GM12874 (cell line): ENCODE measurements around the gene ADCY9.

Source experiments
- TF ChIP-seq, protein P1 (sequence below): IDR thresholded peaks from 2 replicates; pipeline ENCODE4 v1.5.1; 2011; ENCODE audit warnings: low read depth, mild to moderate bottlenecking, control low read depth, low read length, moderate library complexity; ENCODE audit not compliant: insufficient read depth

ADCY9 gene

GRCh38 chr16:4097826-4098240, 18.4 kb downstream of the ADCY9 start:
- TF ChIP-seq, protein P1, sequence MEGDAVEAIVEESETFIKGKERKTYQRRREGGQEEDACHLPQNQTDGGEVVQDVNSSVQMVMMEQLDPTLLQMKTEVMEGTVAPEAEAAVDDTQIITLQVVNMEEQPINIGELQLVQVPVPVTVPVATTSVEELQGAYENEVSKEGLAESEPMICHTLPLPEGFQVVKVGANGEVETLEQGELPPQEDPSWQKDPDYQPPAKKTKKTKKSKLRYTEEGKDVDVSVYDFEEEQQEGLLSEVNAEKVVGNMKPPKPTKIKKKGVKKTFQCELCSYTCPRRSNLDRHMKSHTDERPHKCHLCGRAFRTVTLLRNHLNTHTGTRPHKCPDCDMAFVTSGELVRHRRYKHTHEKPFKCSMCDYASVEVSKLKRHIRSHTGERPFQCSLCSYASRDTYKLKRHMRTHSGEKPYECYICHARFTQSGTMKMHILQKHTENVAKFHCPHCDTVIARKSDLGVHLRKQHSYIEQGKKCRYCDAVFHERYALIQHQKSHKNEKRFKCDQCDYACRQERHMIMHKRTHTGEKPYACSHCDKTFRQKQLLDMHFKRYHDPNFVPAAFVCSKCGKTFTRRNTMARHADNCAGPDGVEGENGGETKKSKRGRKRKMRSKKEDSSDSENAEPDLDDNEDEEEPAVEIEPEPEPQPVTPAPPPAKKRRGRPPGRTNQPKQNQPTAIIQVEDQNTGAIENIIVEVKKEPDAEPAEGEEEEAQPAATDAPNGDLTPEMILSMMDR = no peak

DNA sequence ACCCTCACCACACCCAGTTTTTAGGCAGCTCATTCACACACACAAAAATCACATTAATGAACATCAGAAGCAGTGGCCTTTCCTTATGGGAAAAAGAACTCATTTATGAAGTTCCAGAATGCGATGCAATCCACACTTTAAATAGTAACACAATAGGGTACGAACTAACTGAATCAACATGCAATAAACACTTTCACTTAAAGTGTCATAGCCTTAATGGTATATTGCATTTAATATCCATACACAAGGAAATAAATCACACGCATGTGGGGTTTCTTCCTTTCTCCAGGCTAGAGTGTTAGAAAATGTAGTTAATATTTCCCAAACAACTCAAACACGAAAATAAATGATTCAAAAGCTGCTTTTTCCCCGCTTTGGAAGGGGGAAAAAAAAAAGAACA, 19.7 kb downstream of the ADCY9 start:
- TF ChIP-seq, protein P1 = no peak

GRCh38 chr16:4094127-4094773, 22.0 kb downstream of the ADCY9 start:
- TF ChIP-seq, protein P1 = no peak

GRCh38 chr16:4093495-4094126, 22.6 kb downstream of the ADCY9 start:
- TF ChIP-seq, protein P1 = no peak

DNA sequence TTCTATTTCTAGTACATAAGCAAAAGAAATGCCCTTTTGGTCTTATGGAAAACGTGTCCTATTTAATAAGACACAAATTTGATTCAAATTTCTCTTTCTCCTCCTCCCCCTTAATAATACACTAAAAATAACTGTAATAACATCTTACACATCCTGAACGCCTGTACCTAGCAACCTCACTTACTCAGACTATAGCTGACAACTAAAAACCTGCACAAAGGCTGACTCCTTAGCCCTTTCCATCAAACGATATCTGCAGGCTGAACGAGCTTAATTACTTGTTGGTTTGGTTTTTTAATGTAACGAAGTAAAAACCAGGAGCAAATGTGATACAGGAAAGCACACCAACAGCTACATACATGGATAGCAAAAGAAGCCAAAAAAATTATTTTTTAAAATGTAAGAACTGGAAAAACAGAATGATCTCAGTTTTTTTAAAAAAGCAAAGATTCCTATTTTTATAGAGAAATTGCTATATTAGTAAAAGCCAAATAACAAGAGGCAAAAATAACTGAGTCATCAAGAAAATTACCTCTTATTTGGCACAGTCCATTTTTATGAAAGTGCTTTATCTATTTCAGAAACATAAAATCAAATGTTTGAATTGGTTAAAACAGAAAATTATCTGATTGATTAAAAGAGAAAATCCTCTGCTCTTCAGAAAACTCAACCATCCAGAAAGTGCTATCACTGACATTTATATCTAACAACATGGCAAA, 23.5 kb downstream of the ADCY9 start:
- TF ChIP-seq, protein P1 = no peak

DNA sequence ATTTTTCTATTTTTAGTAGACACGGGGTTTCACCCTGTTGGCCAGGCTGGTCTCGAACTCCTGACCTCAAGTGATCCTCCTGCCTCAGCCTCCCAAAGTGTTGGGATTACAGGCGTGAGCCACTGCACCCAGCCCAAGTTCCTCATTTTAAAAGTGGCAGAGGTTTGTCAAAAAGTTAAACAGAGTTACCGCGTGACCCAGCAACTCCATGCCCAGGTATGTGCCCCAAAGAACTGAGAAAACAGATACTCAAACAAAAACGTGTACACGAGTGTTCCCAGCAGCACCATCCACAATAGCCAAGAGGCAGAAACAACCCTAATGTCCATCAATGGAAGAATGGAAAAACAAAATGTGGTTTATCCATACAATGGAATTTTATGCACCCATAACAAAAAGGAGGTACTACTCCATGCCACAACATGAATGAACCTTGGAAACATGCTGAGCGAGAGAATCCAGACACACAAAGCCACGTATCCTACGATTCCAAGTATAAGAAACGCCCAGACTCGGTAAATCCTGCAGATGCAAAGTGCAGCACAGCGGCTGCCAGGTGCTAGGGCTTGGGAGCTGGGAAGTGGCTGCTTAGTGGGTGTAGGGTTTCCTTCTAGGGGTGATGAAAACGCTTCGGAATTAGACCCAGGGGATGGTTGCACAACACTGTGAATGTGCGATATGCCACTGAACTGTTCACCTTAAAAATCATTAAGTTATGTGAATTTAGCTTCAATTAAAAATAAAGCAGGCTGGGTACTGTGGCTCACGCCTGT, 24.8 kb downstream of the ADCY9 start:
- TF ChIP-seq, protein P1 = no peak

GRCh38 chr16:4090351-4090851, 25.8 kb downstream of the ADCY9 start:
- TF ChIP-seq, protein P1 = no peak
